OCI-LY1 (cell line): ENCODE data around the gene POLK.

ENCODE experiments used
- H2AFZ ChIP-seq: fragments of 200-600 bp; sonication (generic), shearing (Covaris generic); 2 replicates; pipeline ENCODE4 v1.6.0; 2014; ENCODE audit warnings: antibody characterized with exemption, mild to moderate bottlenecking, low read length
- H3F3A ChIP-seq: fragments of 200-600 bp; sonication (generic), shearing (Covaris generic); 2 replicates; pipeline ENCODE4 v1.6.0; 2014; ENCODE audit warnings: mild to moderate bottlenecking, antibody characterized with exemption, low read length, moderate library complexity; ENCODE audit not compliant: insufficient read depth
- H3K27ac ChIP-seq: fragments of 200-600 bp; sonication (generic); 2 replicates; pipeline ENCODE4 v1.5.1; 2014; ENCODE audit warnings: low read length, mixed run types, mild to moderate bottlenecking, low read depth; ENCODE audit not compliant: poor library complexity, severe bottlenecking
- H3K27me3 ChIP-seq: fragments of 200-600 bp; sonication (generic); 2 replicates; pipeline ENCODE4 v1.6.0; 2014; ENCODE audit warnings: antibody characterized with exemption, mild to moderate bottlenecking, low read length, moderate library complexity; ENCODE audit not compliant: insufficient read depth
- H3K36me3 ChIP-seq: fragments of 200-600 bp; sonication (generic); 2 replicates; pipeline ENCODE4 v1.6.1; 2014; ENCODE audit warnings: mild to moderate bottlenecking, antibody characterized with exemption, low read length, moderate library complexity, mixed read lengths; ENCODE audit not compliant: insufficient read depth
- H3K4me1 ChIP-seq: fragments of 200-600 bp; sonication (generic); 2 replicates; pipeline ENCODE4 v1.5.1; 2014; ENCODE audit warnings: mild to moderate bottlenecking, low read length, moderate library complexity; ENCODE audit not compliant: insufficient read depth, severe bottlenecking
- H3K4me2 ChIP-seq: fragments of 200-600 bp; sonication (generic), shearing (Covaris generic); 2 replicates; pipeline ENCODE4 v1.6.1; 2014; ENCODE audit warnings: low read length
- H3K4me3 ChIP-seq: fragments of 200-600 bp; sonication (generic); 2 replicates; pipeline ENCODE4 v1.5.1; 2014; ENCODE audit warnings: low read length, low read depth, mild to moderate bottlenecking, mixed read lengths; ENCODE audit not compliant: poor library complexity, severe bottlenecking
- H3K79me2 ChIP-seq: fragments of 200-600 bp; shearing (Covaris generic); 2 replicates; pipeline ENCODE4 v1.6.1; 2016; ENCODE audit warnings: mixed run types, low read length, mixed read lengths; ENCODE audit not compliant: insufficient read depth
- H3K9ac ChIP-seq: fragments of 200-600 bp; sonication (generic), shearing (Covaris generic); 2 replicates; pipeline ENCODE4 v1.6.1; 2014; ENCODE audit warnings: mild to moderate bottlenecking, low read length, mixed read lengths
- H3K9me2 ChIP-seq: fragments of 200-600 bp; sonication (generic), shearing (Covaris generic); 2 replicates; pipeline ENCODE4 v1.6.1; 2014; ENCODE audit warnings: low read depth, mild to moderate bottlenecking, low read length, mixed read lengths
- H3K9me3 ChIP-seq: fragments of 200-600 bp; shearing (Covaris generic); 2 replicates; pipeline ENCODE4 v1.6.1; 2014; ENCODE audit warnings: low read length, mixed read lengths
- H4K20me1 ChIP-seq: fragments of 200-600 bp; sonication (generic), shearing (Covaris generic); 2 replicates; pipeline ENCODE4 v1.6.0; 2016; ENCODE audit warnings: mild to moderate bottlenecking, low read length; ENCODE audit not compliant: insufficient read depth
- CTCF ChIP-seq: fragments of 200-600 bp; sonication (generic), shearing (Covaris generic); IDR thresholded peaks from 2 replicates; pipeline ENCODE4 v1.5.1; 2017; ENCODE audit warnings: mild to moderate bottlenecking, antibody characterized with exemption, low read length, moderate library complexity, mixed read lengths
- EZH2 ChIP-seq: fragments of 200-600 bp; sonication (generic), shearing (Covaris generic); IDR thresholded peaks from 2 replicates; pipeline ENCODE4 v1.8.0; 2017; ENCODE audit warnings: borderline replicate concordance, mixed run types, mild to moderate bottlenecking, antibody characterized with exemption, low read length, moderate library complexity, mixed read lengths

POLK gene

GRCh38 chr5:75623846-75624245 lies 112.2 kb downstream of the POLK start:
- Histone ChIP-seq H3K9me2 (no peaks in the 10 kb centered on the region), H3K27me3 (no peaks in the 10 kb centered on the region), H3K27ac (no peak overlapping the region), H2AFZ (no peak overlapping the region), H4K20me1 (no peaks in the 10 kb centered on the region), H3K9me3 (no peaks in the 10 kb centered on the region), H3K4me3 (no peak overlapping the region), H3K9ac (no peak overlapping the region), H3K36me3 (no peaks in the 10 kb centered on the region), H3K79me2 (no peaks in the 10 kb centered on the region), H3F3A (no peaks in the 10 kb centered on the region), H3K4me2 (no peak overlapping the region), H3K4me1 (no peaks in the 10 kb centered on the region)
- TF ChIP-seq EZH2 (no peak), CTCF (no peak)

- H3K27me3 ChIP-seq, result no peaks in the 10 kb centered on the region
- H3F3A ChIP-seq, result no peaks in the 10 kb centered on the region
- H3K9me2 ChIP-seq, result no peaks in the 10 kb centered on the region
- no peak overlapping the region for H3K4me2 ChIP-seq
- TF ChIP-seq EZH2 (no peak), CTCF (no peak)
- no peak overlapping the region for H3K4me3 ChIP-seq
- no peaks in the 10 kb centered on the region for H3K9me3 ChIP-seq
- no peaks in the 10 kb centered on the region for H3K4me1 ChIP-seq
- H3K27ac ChIP-seq, result no peak overlapping the region
- no peaks in the 10 kb centered on the region for H3K79me2 ChIP-seq
- no peak overlapping the region for H2AFZ ChIP-seq
- no peak overlapping the region for H3K9ac ChIP-seq
- H3K36me3 ChIP-seq, result no peaks in the 10 kb centered on the region
- H4K20me1 ChIP-seq, result no peaks in the 10 kb centered on the region
Measured at GRCh38 chr5:75626959-75627358, 115.3 kb downstream of the POLK start.

GRCh38 chr5:75627801-75628200 lies 116.1 kb downstream of the POLK start:
- no peak overlapping the region for H3K27ac ChIP-seq
- no peak overlapping the region for H3K4me2 ChIP-seq
- H2AFZ ChIP-seq, result no peak overlapping the region
- no peaks in the 10 kb centered on the region for H3K9me2 ChIP-seq
- H3K9me3 ChIP-seq, result no peaks in the 10 kb centered on the region
- H3F3A ChIP-seq, result no peaks in the 10 kb centered on the region
- no peak overlapping the region for H3K9ac ChIP-seq
- H3K4me1 ChIP-seq, result no peaks in the 10 kb centered on the region
- no peaks in the 10 kb centered on the region for H4K20me1 ChIP-seq
- no peak for TF ChIP-seq CTCF
- H3K79me2 ChIP-seq, result no peaks in the 10 kb centered on the region
- H3K4me3 ChIP-seq, result no peak overlapping the region
- H3K36me3 ChIP-seq, result no peaks in the 10 kb centered on the region
- H3K27me3 ChIP-seq, result no peaks in the 10 kb centered on the region
